PC-9 (cell line): ENCODE data around the gene APLNR. TPM values are rescaled to one million over a fixed set of nuclear protein-coding genes. Genes with fewer than 3 reads are reported as not detected.

Source experiments
- BruUV-seq: library from RNA; stranded (reverse); fragments of 400-500 nt; replicated peaks from 2 replicates; lab custom pipeline; 2021; lab: Mats Ljungman, UMichigan
- CTCF ChIA-PET: fragments of 300-600 bp; sonication (Branson Sonifier 250); formaldehyde crosslinking; loops from one replicate; lab custom pipeline; 2022; ENCODE audit warnings: antibody characterized with exemption; lab: Charles Lee
- POLR2A ChIA-PET: fragments of 300-600 bp; sonication (Branson Sonifier 250); formaldehyde crosslinking; loops from one replicate; lab custom pipeline; 2022; ENCODE audit warnings: antibody characterized with exemption; ENCODE audit not compliant: unreplicated experiment; lab: Charles Lee
- DNase-seq, 2 experiments: peaks; one replicate each; pipeline versions ENCODE4 v3.0.0 to v3.0.0-alpha.2; 2015 to 2022; ENCODE audit warnings: mixed read lengths in 1 of 2
- H2AFZ ChIP-seq: fragments of 200-600 bp; sonication (generic); 2 replicates; pipeline ENCODE4 v1.8.1; 2017; ENCODE audit warnings: antibody characterized with exemption
- H3F3A ChIP-seq: fragments of 200-600 bp; sonication (generic); 2 replicates; pipeline ENCODE4 v1.8.1; 2017; ENCODE audit warnings: antibody characterized with exemption, mild to moderate bottlenecking, low read depth; ENCODE audit not compliant: insufficient read depth
- H3K27ac ChIP-seq: fragments of 200-600 bp; sonication (generic); 2 replicates; pipeline ENCODE4 v1.6.1; 2016; ENCODE audit warnings: mixed run types
- H3K27me3 ChIP-seq: fragments of 200-600 bp; sonication (generic); 2 replicates; pipeline ENCODE4 v1.6.1; 2016; ENCODE audit warnings: low read depth, mixed run types; ENCODE audit not compliant: insufficient read depth
- H3K36me3 ChIP-seq: fragments of 200-600 bp; sonication (generic); 2 replicates; pipeline ENCODE4 v1.6.1; 2016; ENCODE audit warnings: low read depth, mixed run types
- H3K4me1 ChIP-seq: fragments of 200-600 bp; sonication (generic); replicated peaks from 2 replicates; pipeline ENCODE4 v1.6.1; 2016; ENCODE audit warnings: mixed run types; ENCODE audit not compliant: insufficient read depth
- H3K4me2 ChIP-seq: fragments of 200-600 bp; sonication (generic); 2 replicates; pipeline ENCODE4 v1.6.1; 2017; ENCODE audit warnings: mixed run types
- H3K4me3 ChIP-seq: fragments of 200-600 bp; sonication (generic); 2 replicates; pipeline ENCODE4 v1.6.1; 2016; ENCODE audit warnings: mixed run types
- H3K79me2 ChIP-seq: fragments of 200-600 bp; sonication (generic); 2 replicates; pipeline ENCODE4 v1.6.1; 2017; ENCODE audit warnings: low read depth, mixed run types
- H3K9me2 ChIP-seq: fragments of 200-600 bp; sonication (generic); 2 replicates; pipeline ENCODE4 v1.8.1; 2017; ENCODE audit warnings: mild to moderate bottlenecking; ENCODE audit not compliant: insufficient read depth
- H3K9me3 ChIP-seq: fragments of 200-600 bp; sonication (generic); 2 replicates; pipeline ENCODE4 v1.8.1; 2016; ENCODE audit warnings: low read depth; ENCODE audit not compliant: insufficient read depth
- H4K20me1 ChIP-seq: fragments of 200-600 bp; sonication (generic); 2 replicates; pipeline ENCODE4 v1.8.1; 2017; ENCODE audit not compliant: insufficient read depth
- CTCF ChIP-seq: fragments of 200-600 bp; sonication (generic); conservative IDR thresholded peaks from 2 replicates; pipeline ENCODE4 v1.6.1; 2017; ENCODE audit warnings: mixed run types, antibody characterized with exemption, mild to moderate bottlenecking, moderate library complexity
- EZH2 ChIP-seq: fragments of 200-600 bp; sonication (generic); IDR thresholded peaks from 2 replicates; pipeline ENCODE4 v1.8.0; 2017; ENCODE audit warnings: antibody characterized with exemption, low read depth
- intact Hi-C: fragments of 100-400 bp; cut with micrococcal nuclease; formaldehyde crosslinking; loops from one replicate; pipeline ENCODE4 v1.10.0; 2022; ENCODE audit not compliant: unreplicated experiment
- total RNA-seq: library from RNA; stranded (reverse); gene quantifications from 2 replicates; pipeline ENCODE4 v1.2.3, GENCODE V29; 2021

APLNR gene
- total RNA-seq, 1 experiment from 2014 or later, result not detected

- BruUV-seq, result no TSS peak
- H3K4me3 ChIP-seq, result no peak overlapping the region
- no peak for DNase-seq
- peaks cover 10% of the 10 kb centered on the region; the same call in 1 of the 2 replicates for H3K9me3 ChIP-seq
- ChIA-PET POLR2A (no interaction called here), CTCF (no interaction called here)
- intact Hi-C loops, result no loop called here
- H3K4me1 ChIP-seq, result no peaks in the 10 kb centered on the region
- H3K79me2 ChIP-seq, result no peaks in the 10 kb centered on the region
- H4K20me1 ChIP-seq, result no peaks in the 10 kb centered on the region
- H3K36me3 ChIP-seq, result no peaks in the 10 kb centered on the region
- H3F3A ChIP-seq, result no peaks in the 10 kb centered on the region
- no peak overlapping the region for H2AFZ ChIP-seq
- TF ChIP-seq EZH2, result no peak
- TF ChIP-seq CTCF, result no peak
- no peaks in the 10 kb centered on the region for H3K9me2 ChIP-seq
- no peak overlapping the region for H3K27ac ChIP-seq
- H3K27me3 ChIP-seq, result no peaks in the 10 kb centered on the region
- H3K4me2 ChIP-seq, result no peak overlapping the region
Observed at GRCh38 chr11:57266157-57266556, 29.1 kb upstream of the APLNR start.

GRCh38 chr11:57263351-57263750 lies 26.3 kb upstream of the APLNR start:
- TF ChIP-seq CTCF, result no peak
- no peak for TF ChIP-seq EZH2
- DNase-seq, result peak in 1 of 2 experiments; percentile 28
- H3K27ac ChIP-seq, result no peak overlapping the region
- ChIA-PET CTCF (no interaction called here), POLR2A (no interaction called here)
- peaks cover 10% of the 10 kb centered on the region; the same call in 1 of the 2 replicates for H3K9me3 ChIP-seq
- intact Hi-C loops, result no loop called here
- no peaks in the 10 kb centered on the region for H3K4me1 ChIP-seq
- no peaks in the 10 kb centered on the region for H3K9me2 ChIP-seq
- H3K4me3 ChIP-seq, result no peak overlapping the region
- no peaks in the 10 kb centered on the region for H4K20me1 ChIP-seq
- H3F3A ChIP-seq, result no peaks in the 10 kb centered on the region
- no peak overlapping the region for H2AFZ ChIP-seq
- no TSS peak for BruUV-seq
- no peaks in the 10 kb centered on the region for H3K36me3 ChIP-seq
- H3K4me2 ChIP-seq, result no peak overlapping the region
- H3K79me2 ChIP-seq, result no peaks in the 10 kb centered on the region
- H3K27me3 ChIP-seq, result no peaks in the 10 kb centered on the region

GRCh38 chr11:57262157-57262556 lies 25.1 kb upstream of the APLNR start:
- CTCF ChIA-PET, result no interaction called here
- no TSS peak for BruUV-seq

More at GRCh38 chr11:57262157-57262556, 25.1 kb upstream of the APLNR start:
- H3K4me3 ChIP-seq, result no peak overlapping the region
- H2AFZ ChIP-seq, result no peak overlapping the region
- no peaks in the 10 kb centered on the region for H4K20me1 ChIP-seq
- POLR2A ChIA-PET, result no interaction called here
- H3K27ac ChIP-seq, result no peak overlapping the region
- H3K27me3 ChIP-seq, result no peaks in the 10 kb centered on the region
- no peaks in the 10 kb centered on the region for H3K4me1 ChIP-seq
- H3K4me2 ChIP-seq, result no peak overlapping the region
- no peaks in the 10 kb centered on the region for H3K36me3 ChIP-seq
- intact Hi-C loops, result no loop called here
- no peak for TF ChIP-seq CTCF
- no peak for TF ChIP-seq EZH2
- H3F3A ChIP-seq, result no peaks in the 10 kb centered on the region
- no peaks in the 10 kb centered on the region for H3K79me2 ChIP-seq
- peaks cover 10% of the 10 kb centered on the region; the same call in 1 of the 2 replicates for H3K9me3 ChIP-seq
- DNase-seq, result peak in 1 of 2 experiments; percentile 3
- no peaks in the 10 kb centered on the region for H3K9me2 ChIP-seq
